ENCODE data around the gene OR51S1. TPM values are rescaled to one million over a fixed set of nuclear protein-coding genes. Genes with fewer than 3 reads are reported as not detected.

OR51S1 gene
- total and polyA plus RNA-seq, 2 of the 13 experiments (the other 11 are each of a cell fraction or from before 2014, with no cell fraction given), result not detected

DNA sequence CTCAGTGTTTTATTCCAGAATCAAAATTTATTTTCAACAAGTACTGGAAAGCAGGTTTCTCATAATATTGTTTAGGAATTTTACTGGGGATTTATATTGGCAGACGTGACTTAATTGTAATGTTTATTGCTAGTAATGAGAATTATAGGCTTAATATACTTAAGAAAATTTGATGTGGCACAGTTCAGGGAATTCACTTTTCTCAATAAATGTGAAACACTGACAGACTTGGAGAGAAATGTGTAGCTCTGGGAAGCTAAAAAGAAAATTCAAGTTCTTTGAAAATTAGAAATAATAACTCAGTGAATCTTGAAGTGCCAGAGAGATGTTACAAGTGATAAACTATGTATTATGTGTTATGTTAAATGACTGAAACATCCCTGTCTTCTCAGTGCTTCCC, 28.0 kb downstream of the OR51S1 start, which contains the start of gene OR51F2:
Gene OR51F2, plus strand, starts transcription at position 301 of the 400 bp plus-strand sequence. CDS start 101 bp downstream, outside the sequence.
- Histone ChIP-seq H4K20me1 (ENCODE audit: insufficient read depth, low read length) (no peaks in the 10 kb centered on the region), H3K4me1 (ENCODE audit: insufficient read depth, low read length) (no peaks in the 10 kb centered on the region), H3K9ac (ENCODE audit: insufficient read depth, low read depth, low read length) (no peak within 1 kb of the TSS), H3K4me2 (ENCODE audit: low read depth, low read length) (no peak within 1 kb of the TSS), H3K9me3 (ENCODE audit: low read length) (no peaks in the 10 kb centered on the region), H3K36me3 (replicated peaks in 1 of 2; ENCODE audit: control insufficient read depth in 1 of 2, insufficient read depth in 2 of 2, low read length in 2 of 2) (no peaks in the 10 kb centered on the region), H3K27ac (ENCODE audit: extremely low read length, insufficient read depth, low read length) (no peak within 1 kb of the TSS), H3K79me2 (ENCODE audit: insufficient read depth, low read length) (no peaks in the 10 kb centered on the region), H3K4me3 (replicated peaks in 1 of 3; ENCODE audit: insufficient read depth in 1 of 3, low read depth in 2 of 3, low read length in 3 of 3) (no peak within 1 kb of the TSS), H3K27me3 (ENCODE audit: control insufficient read depth in 1 of 2, insufficient read depth in 2 of 2, low read length in 2 of 2) (no peaks in the 10 kb centered on the region; a peak in 1 of 5 replicates), H2AFZ (ENCODE audit: low read length) (no peak within 1 kb of the TSS)
- intact Hi-C loops (cut with micrococcal nuclease; ENCODE audit: unreplicated experiment) (no loop called here), in situ Hi-C loops (cut with HindIII; ENCODE audit: extremely low pct_ligation_motif_present, low pct_unique_long_range_greater_than_20kb) (no loop called here)
- FAIRE-seq, result no peak
- no TSS peak for BruUV-seq (replicated peaks)
- DNase-seq (ENCODE audit: low spot score), result no peak
- TF ChIP-seq, protein P1, sequence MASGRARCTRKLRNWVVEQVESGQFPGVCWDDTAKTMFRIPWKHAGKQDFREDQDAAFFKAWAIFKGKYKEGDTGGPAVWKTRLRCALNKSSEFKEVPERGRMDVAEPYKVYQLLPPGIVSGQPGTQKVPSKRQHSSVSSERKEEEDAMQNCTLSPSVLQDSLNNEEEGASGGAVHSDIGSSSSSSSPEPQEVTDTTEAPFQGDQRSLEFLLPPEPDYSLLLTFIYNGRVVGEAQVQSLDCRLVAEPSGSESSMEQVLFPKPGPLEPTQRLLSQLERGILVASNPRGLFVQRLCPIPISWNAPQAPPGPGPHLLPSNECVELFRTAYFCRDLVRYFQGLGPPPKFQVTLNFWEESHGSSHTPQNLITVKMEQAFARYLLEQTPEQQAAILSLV (CRISPR knock-in tag; IDR thresholded peaks at IDR 0.05; ENCODE audit: borderline replicate concordance), result no peak
- TF ChIP-seq, protein P2, sequence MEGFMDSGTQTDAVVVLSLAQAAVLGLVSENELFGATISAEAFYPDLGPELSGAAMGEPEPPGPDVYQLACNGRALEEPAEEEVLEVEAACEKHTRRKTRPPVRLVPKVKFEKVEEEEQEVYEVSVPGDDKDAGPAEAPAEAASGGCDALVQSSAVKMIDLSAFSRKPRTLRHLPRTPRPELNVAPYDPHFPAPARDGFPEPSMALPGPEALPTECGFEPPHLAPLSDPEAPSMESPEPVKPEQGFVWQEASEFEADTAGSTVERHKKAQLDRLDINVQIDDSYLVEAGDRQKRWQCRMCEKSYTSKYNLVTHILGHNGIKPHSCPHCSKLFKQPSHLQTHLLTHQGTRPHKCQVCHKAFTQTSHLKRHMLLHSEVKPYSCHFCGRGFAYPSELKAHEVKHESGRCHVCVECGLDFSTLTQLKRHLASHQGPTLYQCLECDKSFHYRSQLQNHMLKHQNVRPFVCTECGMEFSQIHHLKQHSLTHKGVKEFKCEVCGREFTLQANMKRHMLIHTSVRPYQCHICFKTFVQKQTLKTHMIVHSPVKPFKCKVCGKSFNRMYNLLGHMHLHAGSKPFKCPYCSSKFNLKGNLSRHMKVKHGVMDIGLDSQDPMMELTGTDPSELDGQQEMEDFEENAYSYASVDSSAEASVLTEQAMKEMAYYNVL (CRISPR knock-in tag; IDR thresholded peaks at IDR 0.05; ENCODE audit: borderline replicate concordance), result no peak
- TF ChIP-seq, protein P3, sequence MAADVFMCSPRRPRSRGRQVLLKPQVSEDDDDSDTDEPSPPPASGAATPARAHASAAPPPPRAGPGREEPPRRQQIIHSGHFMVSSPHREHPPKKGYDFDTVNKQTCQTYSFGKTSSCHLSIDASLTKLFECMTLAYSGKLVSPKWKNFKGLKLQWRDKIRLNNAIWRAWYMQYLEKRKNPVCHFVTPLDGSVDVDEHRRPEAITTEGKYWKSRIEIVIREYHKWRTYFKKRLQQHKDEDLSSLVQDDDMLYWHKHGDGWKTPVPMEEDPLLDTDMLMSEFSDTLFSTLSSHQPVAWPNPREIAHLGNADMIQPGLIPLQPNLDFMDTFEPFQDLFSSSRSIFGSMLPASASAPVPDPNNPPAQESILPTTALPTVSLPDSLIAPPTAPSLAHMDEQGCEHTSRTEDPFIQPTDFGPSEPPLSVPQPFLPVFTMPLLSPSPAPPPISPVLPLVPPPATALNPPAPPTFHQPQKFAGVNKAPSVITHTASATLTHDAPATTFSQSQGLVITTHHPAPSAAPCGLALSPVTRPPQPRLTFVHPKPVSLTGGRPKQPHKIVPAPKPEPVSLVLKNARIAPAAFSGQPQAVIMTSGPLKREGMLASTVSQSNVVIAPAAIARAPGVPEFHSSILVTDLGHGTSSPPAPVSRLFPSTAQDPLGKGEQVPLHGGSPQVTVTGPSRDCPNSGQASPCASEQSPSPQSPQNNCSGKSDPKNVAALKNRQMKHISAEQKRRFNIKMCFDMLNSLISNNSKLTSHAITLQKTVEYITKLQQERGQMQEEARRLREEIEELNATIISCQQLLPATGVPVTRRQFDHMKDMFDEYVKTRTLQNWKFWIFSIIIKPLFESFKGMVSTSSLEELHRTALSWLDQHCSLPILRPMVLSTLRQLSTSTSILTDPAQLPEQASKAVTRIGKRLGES (CRISPR knock-in tag; IDR thresholded peaks at IDR 0.05; ENCODE audit: borderline replicate concordance), result no peak
- TF ChIP-seq HDAC1 (CRISPR knock-in tag; IDR thresholded peaks at IDR 0.05), result no peak
- TF ChIP-seq NR1H2 (CRISPR knock-in tag; IDR thresholded peaks at IDR 0.05; ENCODE audit: borderline replicate concordance, low read depth), result no peak
- TF ChIP-seq, protein P4, sequence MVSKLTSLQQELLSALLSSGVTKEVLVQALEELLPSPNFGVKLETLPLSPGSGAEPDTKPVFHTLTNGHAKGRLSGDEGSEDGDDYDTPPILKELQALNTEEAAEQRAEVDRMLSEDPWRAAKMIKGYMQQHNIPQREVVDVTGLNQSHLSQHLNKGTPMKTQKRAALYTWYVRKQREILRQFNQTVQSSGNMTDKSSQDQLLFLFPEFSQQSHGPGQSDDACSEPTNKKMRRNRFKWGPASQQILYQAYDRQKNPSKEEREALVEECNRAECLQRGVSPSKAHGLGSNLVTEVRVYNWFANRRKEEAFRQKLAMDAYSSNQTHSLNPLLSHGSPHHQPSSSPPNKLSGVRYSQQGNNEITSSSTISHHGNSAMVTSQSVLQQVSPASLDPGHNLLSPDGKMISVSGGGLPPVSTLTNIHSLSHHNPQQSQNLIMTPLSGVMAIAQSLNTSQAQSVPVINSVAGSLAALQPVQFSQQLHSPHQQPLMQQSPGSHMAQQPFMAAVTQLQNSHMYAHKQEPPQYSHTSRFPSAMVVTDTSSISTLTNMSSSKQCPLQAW (CRISPR knock-in tag; IDR thresholded peaks at IDR 0.05), result no peak
- no peak for ATAC-seq
- CTCF ChIA-PET (ENCODE audit: low intra/inter-chr PET ratio, low total read pairs), result no interaction called here
- 0% methylated on average over 1 of the region's 1 CpG for WGBS (ENCODE audit: low lambda C conversion rate)
- POLR2A ChIA-PET, result no interaction called here
